ENCODE measurements around the gene NAGPA.

Gene NAGPA

GRCh38 chr16:4991754-4992153, 42.0 kb downstream of the NAGPA start:
- no peak for DNase-seq (ENCODE audit: low read depth)
- no peak for TF ChIP-seq CTCF (conservative IDR thresholded peaks at IDR 0.05; ENCODE audit: low read depth, low read length)

GRCh38 chr16:4990415-4990814, 43.3 kb downstream of the NAGPA start:
- DNase-seq (ENCODE audit: low read depth): no peak
- H3K4me3 ChIP-seq (ENCODE audit: low read length): no peak overlapping the region
- TF ChIP-seq CTCF (conservative IDR thresholded peaks at IDR 0.05; ENCODE audit: low read depth, low read length): no peak

More at GRCh38 chr16:4991754-4992153, 42.0 kb downstream of the NAGPA start:
- no peak overlapping the region for H3K4me3 ChIP-seq (ENCODE audit: low read length)

GRCh38 chr16:4989391-4990006, 44.2 kb downstream of the NAGPA start:
- TF ChIP-seq CTCF (conservative IDR thresholded peaks at IDR 0.05; ENCODE audit: low read depth, low read length): no peak
- DNase-seq (ENCODE audit: low read depth): no peak
- no peak overlapping the region for H3K4me3 ChIP-seq (ENCODE audit: low read length)

- no peak overlapping the region for H3K4me3 ChIP-seq (ENCODE audit: low read length)
- DNase-seq (ENCODE audit: low read depth): no peak
- no peak for TF ChIP-seq CTCF (conservative IDR thresholded peaks at IDR 0.05; ENCODE audit: low read depth, low read length)
These were observed 45.1 kb downstream of the NAGPA start for GRCh38 chr16:4988647-4989046.

- H3K4me3 ChIP-seq (ENCODE audit: low read length): no peak overlapping the region
- no peak for TF ChIP-seq CTCF (conservative IDR thresholded peaks at IDR 0.05; ENCODE audit: low read depth, low read length)
- no peak for DNase-seq (ENCODE audit: low read depth)
These were observed 46.0 kb downstream of the NAGPA start for GRCh38 chr16:4987580-4988374.

GRCh38 chr16:4987250-4987579, 46.5 kb downstream of the NAGPA start:
- DNase-seq (ENCODE audit: low read depth): no peak
- no peak for TF ChIP-seq CTCF (conservative IDR thresholded peaks at IDR 0.05; ENCODE audit: low read depth, low read length)
- no peak overlapping the region for H3K4me3 ChIP-seq (ENCODE audit: low read length)
